Measurements from ENCODE around the gene SLC9A9. TPM values are rescaled to one million over a fixed set of nuclear protein-coding genes. Genes with fewer than 3 reads are reported as not detected.

SLC9A9 gene
- total RNA-seq, 2 donors from 2014 or later = 4.3 to 5.2 TPM

DNA sequence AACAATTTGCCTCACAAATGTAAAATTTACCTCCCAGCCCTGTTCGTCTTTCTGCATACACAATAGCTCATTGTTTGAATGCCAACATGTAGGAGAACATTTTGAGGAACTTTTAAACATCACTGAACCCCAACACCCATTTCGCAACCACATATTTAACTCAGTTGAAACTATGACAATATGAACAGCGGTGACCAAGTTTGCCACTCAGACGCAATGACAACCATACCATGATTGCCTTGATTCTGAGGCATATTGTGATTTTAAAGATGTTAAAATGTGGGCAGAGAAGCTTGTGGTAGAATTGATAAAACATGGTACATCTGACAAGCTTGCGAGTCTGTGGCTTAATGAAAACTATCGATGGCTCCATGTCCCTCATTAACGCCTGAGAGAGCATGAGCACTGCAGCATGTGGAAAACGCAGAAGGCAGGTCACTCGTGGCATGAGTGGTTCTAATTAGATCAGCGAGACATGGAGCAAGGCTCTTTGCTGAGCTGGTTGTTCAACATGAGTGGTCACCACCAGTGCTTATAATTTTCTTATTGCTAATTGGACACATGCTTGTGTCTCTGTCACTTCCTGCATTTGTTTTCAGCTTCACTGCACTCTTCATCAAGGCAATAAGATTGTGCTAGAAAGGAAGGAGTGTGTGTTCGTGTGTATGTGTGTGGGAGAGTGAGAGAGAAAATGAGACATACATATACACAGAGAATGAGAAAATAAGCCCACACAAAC lies 611.9 kb downstream of the SLC9A9 start:
- Mint-ChIP-seq H3K27ac (no peak overlapping the region), H3K36me3 (ENCODE audit: insufficient read depth in 2 of 2) (peaks cover 0 to 2% of the 10 kb centered on the region in 2 donors), H3K9me3 (peaks cover 0 to 5% of the 10 kb centered on the region in 2 donors), H3K27me3 (ENCODE audit: low read depth) (no peaks in the 10 kb centered on the region), H3K4me3 (no peak overlapping the region), H3K4me1 (ENCODE audit: low read depth) (peaks cover 6% of the 10 kb centered on the region)
- DNase-seq = no peak
- no peak for ATAC-seq (replicated peaks in 1 of 2)

DNA sequence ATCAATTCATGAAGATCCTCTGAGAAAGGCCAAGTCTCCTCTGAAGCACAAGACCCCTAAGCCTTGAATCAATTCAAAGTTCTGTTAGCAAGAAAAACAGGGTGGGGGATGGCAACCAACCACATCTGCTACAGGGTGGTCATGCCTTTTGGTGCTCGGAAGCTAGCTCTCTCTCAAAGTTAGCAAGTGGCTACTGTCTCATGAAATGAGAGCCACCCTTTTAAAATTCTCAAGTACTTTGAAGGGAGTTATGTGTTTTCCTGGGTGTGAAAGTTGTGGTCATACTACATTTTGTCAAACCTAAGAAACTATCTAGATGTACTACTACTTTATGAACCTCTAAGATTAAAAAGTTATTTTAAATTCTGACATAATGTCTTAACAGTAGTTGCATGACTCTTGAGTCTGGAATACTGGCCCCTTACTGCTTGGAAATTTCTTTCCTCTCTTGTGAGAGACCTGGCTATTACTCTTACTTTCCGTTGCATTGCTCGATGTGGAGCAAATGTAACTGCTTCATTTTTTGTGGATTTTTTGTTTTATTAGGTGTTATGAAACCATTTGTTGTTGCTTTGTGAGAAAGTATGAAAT lies 612.6 kb downstream of the SLC9A9 start:
- Mint-ChIP-seq H3K9me3 (peaks cover 0 to 5% of the 10 kb centered on the region in 2 donors), H3K4me3 (no peak overlapping the region), H3K27me3 (ENCODE audit: low read depth) (no peaks in the 10 kb centered on the region), H3K27ac (no peak overlapping the region), H3K4me1 (ENCODE audit: low read depth) (peaks cover 6% of the 10 kb centered on the region), H3K36me3 (ENCODE audit: insufficient read depth in 2 of 2) (peaks cover 0 to 2% of the 10 kb centered on the region in 2 donors)
- ATAC-seq (replicated peaks in 1 of 2) = no peak
- no peak for DNase-seq

DNA sequence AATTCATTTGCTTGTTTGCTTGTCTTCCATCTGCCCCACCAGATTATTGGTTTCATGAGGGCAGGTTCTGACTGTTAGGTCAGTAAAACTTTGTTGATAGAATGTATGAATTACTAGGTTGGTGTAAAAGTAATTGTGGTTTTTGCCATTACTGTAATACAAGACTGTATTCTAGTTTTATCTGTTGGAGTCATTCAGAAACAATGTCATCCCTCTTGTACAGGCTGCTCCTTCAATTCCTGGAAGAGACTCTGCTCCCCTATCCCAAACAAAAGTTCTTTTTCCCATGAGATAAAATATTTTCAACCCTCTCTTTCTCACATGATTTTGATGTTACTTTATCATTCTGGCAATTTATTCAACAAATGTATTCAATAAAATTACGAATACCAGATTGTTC lies 613.7 kb downstream of the SLC9A9 start:
- Mint-ChIP-seq H3K9me3 (peaks cover 0 to 5% of the 10 kb centered on the region in 2 donors), H3K27ac (no peak overlapping the region), H3K4me1 (ENCODE audit: low read depth) (peaks cover 6% of the 10 kb centered on the region)

DNA sequence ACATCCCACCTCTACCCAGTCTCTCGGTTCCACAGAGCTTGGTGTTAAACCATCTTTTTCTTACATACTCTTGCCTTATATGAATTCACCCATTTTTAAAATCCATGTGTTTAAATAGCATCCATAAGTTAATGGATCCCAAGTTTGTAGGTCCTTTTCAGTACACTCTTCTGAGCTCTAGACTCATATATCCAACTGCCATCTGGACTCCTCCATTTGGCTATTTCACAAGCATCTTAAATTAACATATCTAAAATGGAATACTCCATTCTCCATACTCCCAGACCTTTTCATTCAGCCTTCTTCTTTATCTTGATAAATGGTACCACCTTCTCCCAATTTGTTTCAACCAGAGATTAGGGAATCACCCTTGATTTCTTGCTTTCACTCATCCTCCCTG lies 615.3 kb downstream of the SLC9A9 start:
- ATAC-seq (replicated peaks in 1 of 2) (no peak), DNase-seq (no peak)
- H3K36me3 Mint-ChIP-seq (ENCODE audit: insufficient read depth in 2 of 2) = peaks cover 0 to 2% of the 10 kb centered on the region in 2 donors
- H3K4me1 Mint-ChIP-seq (ENCODE audit: low read depth) = peaks cover 6% of the 10 kb centered on the region
- no peak overlapping the region for H3K4me3 Mint-ChIP-seq
- peaks cover 0 to 1% of the 10 kb centered on the region in 2 donors for H3K9me3 Mint-ChIP-seq
- H3K27ac Mint-ChIP-seq = no peak overlapping the region
- no peaks in the 10 kb centered on the region for H3K27me3 Mint-ChIP-seq (ENCODE audit: low read depth)

More for the DNA sequence above, 613.7 kb downstream of the SLC9A9 start:
- ATAC-seq (replicated peaks in 1 of 2) (no peak), DNase-seq (no peak)
- no peak overlapping the region for H3K4me3 Mint-ChIP-seq
- no peaks in the 10 kb centered on the region for H3K27me3 Mint-ChIP-seq (ENCODE audit: low read depth)
- H3K36me3 Mint-ChIP-seq (ENCODE audit: insufficient read depth in 2 of 2) = peaks cover 0 to 2% of the 10 kb centered on the region in 2 donors

DNA sequence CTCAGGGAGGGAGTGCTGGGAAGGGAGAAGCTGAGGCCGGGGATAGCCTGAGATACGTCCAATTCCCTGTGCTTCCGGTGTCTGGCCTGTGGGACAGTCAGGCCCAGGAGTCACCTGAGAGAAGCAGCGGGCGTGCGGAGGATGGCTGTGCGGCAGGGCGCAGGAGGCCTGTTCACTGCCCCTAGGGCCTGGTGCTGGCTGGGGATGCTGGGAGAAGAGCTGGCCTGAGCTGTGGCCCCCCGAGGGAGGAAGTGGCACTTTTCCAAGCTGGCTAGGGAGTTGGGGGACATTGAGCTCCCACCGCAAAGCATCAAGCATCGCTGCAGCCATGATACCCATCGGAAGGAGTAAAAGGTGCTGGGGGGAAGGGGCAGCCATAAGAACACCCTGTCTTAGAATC lies 619.9 kb downstream of the SLC9A9 start:
- Mint-ChIP-seq H3K9me3 (no peaks in the 10 kb centered on the region), H3K27me3 (ENCODE audit: low read depth) (no peaks in the 10 kb centered on the region), H3K36me3 (ENCODE audit: insufficient read depth in 2 of 2) (no peaks in the 10 kb centered on the region), H3K4me3 (no peak overlapping the region), H3K4me1 (ENCODE audit: low read depth) (no peaks in the 10 kb centered on the region), H3K27ac (no peak overlapping the region)
- DNase-seq (no peak), ATAC-seq (replicated peaks in 1 of 2) (no peak)

DNA sequence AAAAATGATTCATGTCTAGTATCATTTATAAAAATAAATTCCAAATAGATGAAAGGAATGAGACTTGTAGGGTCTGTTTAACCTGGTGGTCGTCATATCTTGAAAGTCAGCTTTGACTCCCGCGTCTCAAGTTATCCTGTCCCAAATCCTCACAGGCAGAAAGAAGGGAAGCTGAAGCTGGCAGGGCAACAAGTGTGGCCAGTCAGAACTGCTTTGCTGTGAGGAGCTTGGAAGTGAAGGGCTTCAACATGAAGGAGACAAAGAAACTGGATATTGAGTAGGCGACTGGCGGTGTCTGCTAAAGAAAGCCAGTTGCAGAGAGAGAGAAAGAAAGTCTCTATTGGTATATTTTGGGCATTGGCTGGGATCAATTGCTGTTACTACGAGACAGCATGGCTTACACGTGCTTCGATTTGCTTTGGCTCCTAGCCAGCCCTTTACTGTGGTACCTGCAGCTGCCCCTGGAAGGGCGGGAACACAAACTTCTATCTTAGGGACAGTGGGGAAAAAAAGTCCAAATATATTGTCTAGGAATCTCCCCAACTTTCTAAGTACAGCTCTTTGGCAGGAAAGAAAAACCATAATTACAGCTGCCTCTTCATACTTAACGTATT lies 621.5 kb downstream of the SLC9A9 start:
- ATAC-seq (replicated peaks in 1 of 2) = no peak
- Mint-ChIP-seq H3K27me3 (ENCODE audit: low read depth) (no peaks in the 10 kb centered on the region), H3K36me3 (ENCODE audit: insufficient read depth in 2 of 2) (no peaks in the 10 kb centered on the region), H3K4me3 (no peak overlapping the region), H3K27ac (no peak overlapping the region), H3K4me1 (ENCODE audit: low read depth) (no peaks in the 10 kb centered on the region), H3K9me3 (no peaks in the 10 kb centered on the region)
- no peak for DNase-seq

DNA sequence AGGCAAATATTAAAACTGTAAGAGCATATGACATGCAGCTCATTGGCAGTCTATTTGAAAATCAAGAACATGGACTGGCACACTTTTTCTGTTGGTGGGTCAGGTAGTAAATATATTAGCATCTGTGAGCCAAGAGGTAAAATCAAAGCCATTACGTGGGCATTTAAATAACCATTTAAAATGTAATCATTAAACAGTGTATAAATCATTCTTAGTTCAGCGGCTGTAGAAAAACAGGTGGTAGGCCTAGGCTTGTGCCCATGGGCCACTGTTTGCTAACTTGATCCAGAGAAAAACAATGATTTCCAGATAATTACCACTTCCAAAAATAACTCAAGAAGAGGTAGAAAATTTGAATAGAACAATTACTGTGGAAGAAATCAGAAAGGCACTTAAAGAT lies 623.6 kb downstream of the SLC9A9 start:
- DNase-seq (no peak), ATAC-seq (replicated peaks in 1 of 2) (no peak)
- H3K27ac Mint-ChIP-seq = no peak overlapping the region
- no peaks in the 10 kb centered on the region for H3K4me1 Mint-ChIP-seq (ENCODE audit: low read depth)
- no peak overlapping the region for H3K4me3 Mint-ChIP-seq
- no peaks in the 10 kb centered on the region for H3K27me3 Mint-ChIP-seq (ENCODE audit: low read depth)
- H3K9me3 Mint-ChIP-seq = no peaks in the 10 kb centered on the region
- H3K36me3 Mint-ChIP-seq (ENCODE audit: insufficient read depth in 2 of 2) = no peaks in the 10 kb centered on the region

DNA sequence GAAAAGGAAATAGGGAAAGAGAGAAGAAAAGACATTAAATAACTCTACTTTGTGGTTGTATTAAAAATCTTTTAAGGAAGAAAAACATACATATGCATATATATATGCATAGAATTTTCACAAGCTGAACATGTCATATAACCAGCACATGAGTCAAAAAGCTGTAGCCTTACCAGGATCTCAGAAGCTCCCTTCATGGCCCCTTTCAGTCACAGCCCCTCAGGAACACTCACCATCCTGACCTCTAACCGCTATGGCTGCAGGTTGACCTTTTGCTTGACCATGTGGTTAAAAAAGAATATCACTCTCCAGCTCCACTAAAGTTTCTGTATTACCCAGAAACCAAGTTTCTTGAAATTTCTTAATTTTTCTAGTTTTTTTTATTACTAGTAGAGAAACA lies 625.3 kb downstream of the SLC9A9 start:
- Mint-ChIP-seq H3K4me3 (no peak overlapping the region), H3K27ac (no peak overlapping the region), H3K4me1 (ENCODE audit: low read depth) (no peaks in the 10 kb centered on the region), H3K27me3 (ENCODE audit: low read depth) (no peaks in the 10 kb centered on the region), H3K9me3 (no peaks in the 10 kb centered on the region), H3K36me3 (ENCODE audit: insufficient read depth in 2 of 2) (no peaks in the 10 kb centered on the region)
- ATAC-seq (replicated peaks in 1 of 2) (no peak), DNase-seq (no peak)

DNA sequence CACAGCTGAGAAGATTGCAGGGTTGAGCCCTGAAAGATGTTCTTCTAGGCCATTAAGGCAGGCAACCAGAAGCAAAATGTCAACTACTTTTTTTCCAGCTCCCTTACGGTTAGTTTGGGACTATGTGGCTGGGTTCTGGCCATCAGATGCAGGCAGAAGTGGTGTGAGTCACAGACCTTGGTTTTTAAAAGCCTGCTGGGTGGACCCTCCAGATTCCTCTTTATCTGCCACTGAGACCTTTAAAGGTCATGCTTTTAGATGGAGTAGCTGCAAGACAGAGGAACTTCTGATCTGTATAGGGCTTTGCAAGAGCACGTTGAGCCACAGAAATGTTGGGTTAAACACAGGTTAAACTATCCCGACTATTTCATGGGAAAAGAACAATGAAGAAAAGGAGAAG lies 625.8 kb downstream of the SLC9A9 start:
- H3K9me3 Mint-ChIP-seq = no peaks in the 10 kb centered on the region
- no peak for ATAC-seq (replicated peaks in 1 of 2)

DNA sequence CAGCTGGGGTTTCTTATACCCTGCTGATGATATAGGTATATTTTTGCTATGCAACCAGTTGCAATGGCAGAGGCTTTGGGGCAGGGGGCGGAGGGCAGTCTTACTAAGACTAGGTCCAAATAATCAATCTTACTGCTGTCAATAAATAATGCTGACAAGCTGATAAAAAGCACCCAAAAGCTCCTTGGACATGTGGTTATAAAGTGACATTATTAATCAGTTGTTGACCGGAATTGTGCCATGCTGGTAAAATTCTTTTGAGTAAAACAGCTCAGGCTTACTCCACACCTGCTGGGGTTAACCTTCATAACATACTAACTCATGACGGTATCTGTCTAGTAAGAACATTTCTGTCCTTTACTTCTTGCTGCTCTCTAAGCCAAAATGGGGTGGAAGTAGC lies 626.8 kb downstream of the SLC9A9 start:
- DNase-seq (no peak), ATAC-seq (replicated peaks in 1 of 2) (no peak)
- H3K36me3 Mint-ChIP-seq (ENCODE audit: insufficient read depth in 2 of 2) = no peaks in the 10 kb centered on the region
- no peaks in the 10 kb centered on the region for H3K27me3 Mint-ChIP-seq (ENCODE audit: low read depth)
- no peaks in the 10 kb centered on the region for H3K9me3 Mint-ChIP-seq
- peaks cover 12% of the 10 kb centered on the region for H3K4me1 Mint-ChIP-seq (ENCODE audit: low read depth)
- H3K4me3 Mint-ChIP-seq = no peak overlapping the region
- no peak overlapping the region for H3K27ac Mint-ChIP-seq

More for the DNA sequence above, 625.8 kb downstream of the SLC9A9 start:
- Mint-ChIP-seq H3K27me3 (ENCODE audit: low read depth) (no peaks in the 10 kb centered on the region), H3K4me1 (ENCODE audit: low read depth) (peaks cover 1% of the 10 kb centered on the region), H3K4me3 (no peak overlapping the region), H3K27ac (no peak overlapping the region), H3K36me3 (ENCODE audit: insufficient read depth in 2 of 2) (no peaks in the 10 kb centered on the region)
- no peak for DNase-seq

DNA sequence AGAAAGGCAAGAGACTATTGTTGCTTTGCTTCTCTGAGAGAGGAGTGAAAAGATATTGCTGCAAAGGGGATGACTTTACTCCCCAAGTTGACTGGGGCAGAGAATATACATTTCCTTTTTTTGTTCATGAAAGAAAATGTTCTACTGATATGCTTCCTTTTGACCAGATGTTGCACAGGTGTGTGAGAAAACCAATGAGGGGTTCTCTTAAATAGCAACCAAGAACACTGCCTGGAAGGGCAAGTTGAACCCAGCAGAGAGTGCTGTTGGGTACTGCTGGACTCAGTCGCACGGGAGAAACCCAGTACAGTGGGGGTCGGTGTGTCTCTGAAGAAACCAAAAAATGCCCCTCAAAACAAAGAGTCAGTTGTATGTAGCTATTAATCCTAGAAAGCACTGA lies 627.5 kb downstream of the SLC9A9 start:
- DNase-seq (no peak), ATAC-seq (replicated peaks in 1 of 2) (no peak)
- no peak overlapping the region for H3K27ac Mint-ChIP-seq
- no peaks in the 10 kb centered on the region for H3K9me3 Mint-ChIP-seq
- peaks cover 17% of the 10 kb centered on the region for H3K4me1 Mint-ChIP-seq (ENCODE audit: low read depth)
- H3K4me3 Mint-ChIP-seq = no peak overlapping the region
- H3K36me3 Mint-ChIP-seq (ENCODE audit: insufficient read depth in 2 of 2) = no peaks in the 10 kb centered on the region
- no peaks in the 10 kb centered on the region for H3K27me3 Mint-ChIP-seq (ENCODE audit: low read depth)

DNA sequence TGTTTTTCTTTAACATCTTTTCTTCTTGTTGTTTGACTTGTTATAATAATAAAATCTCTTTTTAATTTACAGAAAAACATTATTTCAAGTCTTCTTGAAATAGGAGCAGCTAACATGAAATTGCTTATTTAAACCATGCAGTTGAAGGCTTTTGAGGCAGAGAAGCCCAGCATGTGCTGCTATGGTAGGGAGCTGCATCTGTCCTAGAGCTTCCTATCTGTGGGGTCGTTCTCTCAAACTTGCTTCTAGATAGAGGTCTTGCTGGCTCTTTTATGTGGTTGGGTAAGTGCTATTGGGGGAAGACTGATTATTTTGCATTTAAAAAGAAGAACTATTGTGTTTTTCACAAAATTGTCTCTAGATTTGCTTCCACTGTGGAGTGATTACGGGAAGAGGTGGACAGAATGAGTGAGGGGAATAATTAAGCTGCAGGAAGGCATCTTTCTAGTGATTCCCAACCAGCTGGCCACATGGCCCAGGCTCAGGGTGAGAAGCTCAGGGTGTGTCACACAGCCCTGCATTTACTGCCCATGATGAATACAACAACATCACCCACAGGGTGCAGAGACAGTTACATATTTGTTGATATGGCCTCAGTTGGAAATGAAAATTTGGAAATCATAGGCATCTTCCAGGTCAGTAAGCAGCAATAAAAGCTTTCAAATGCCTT lies 630.0 kb downstream of the SLC9A9 start:
- ATAC-seq (replicated peaks in 1 of 2) (no peak), DNase-seq (no peak)
- Mint-ChIP-seq H3K4me1 (ENCODE audit: low read depth) (peaks cover 19% of the 10 kb centered on the region), H3K36me3 (ENCODE audit: insufficient read depth in 2 of 2) (no peaks in the 10 kb centered on the region), H3K9me3 (no peaks in the 10 kb centered on the region), H3K4me3 (no peak overlapping the region), H3K27me3 (ENCODE audit: low read depth) (no peaks in the 10 kb centered on the region), H3K27ac (no peak overlapping the region)

DNA sequence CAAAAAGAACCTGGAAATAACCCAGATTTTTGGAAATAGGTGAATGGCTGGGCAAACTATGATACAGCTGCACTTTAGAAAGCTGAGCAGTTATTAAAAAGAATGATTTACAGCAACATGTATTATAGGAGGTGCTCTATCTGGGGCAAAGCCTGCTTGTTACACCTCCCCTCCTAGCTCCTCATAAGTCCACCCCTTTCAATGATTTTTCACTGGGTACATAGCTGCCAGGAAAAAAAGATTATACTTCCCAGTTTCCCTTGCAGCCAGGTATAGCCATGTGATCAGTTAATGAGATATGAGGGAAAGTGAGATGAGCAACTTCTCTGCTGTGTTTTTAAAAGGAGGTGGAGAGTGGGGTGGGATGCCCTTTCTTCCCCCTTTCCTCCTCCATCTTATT lies 631.0 kb downstream of the SLC9A9 start:
- Mint-ChIP-seq H3K27ac (no peak overlapping the region), H3K4me3 (peak overlapping the region; percentile 66 to 80), H3K36me3 (ENCODE audit: insufficient read depth in 2 of 2) (no peaks in the 10 kb centered on the region), H3K27me3 (ENCODE audit: low read depth) (no peaks in the 10 kb centered on the region), H3K4me1 (ENCODE audit: low read depth) (peaks cover 19% of the 10 kb centered on the region), H3K9me3 (no peaks in the 10 kb centered on the region)
- DNase-seq (no peak), ATAC-seq (replicated peaks in 1 of 2) (no peak)
